A549 (cell line): ENCODE data around the gene PSMD7. TPM values are rescaled to one million over a fixed set of nuclear protein-coding genes. Genes with fewer than 3 reads are reported as not detected.

Source experiments
- ATAC-seq, 2 experiments: fragments of 200-7000 bp in 1 of 2; fragments of >200 bp in 1 of 2; cut with Nextera tagmentation in 1 of 2; cut with Tn5 transposase in 1 of 2; 3 replicates each; pipeline versions ENCODE4 v1.8.0 to v1.9.1; 2018 to 2020; ENCODE audit warnings: mild to moderate bottlenecking in 1 of 2, moderate library complexity in 1 of 2
- CTCF ChIA-PET: fragments of 300-600 bp; sonication (Branson Sonifier 250); formaldehyde crosslinking; extraction: SDS; loops from one replicate; lab custom pipeline; 2021; ENCODE audit warnings: antibody characterized with exemption, inconsistent platforms; lab: Yijun Ruan, JAX
- POLR2A ChIA-PET: fragments of 350-600 bp; formaldehyde crosslinking; extraction: SDS; loops from one replicate; lab custom pipeline; 2021; ENCODE audit warnings: antibody characterized with exemption, inconsistent platforms; lab: Yijun Ruan, JAX
- DNase-seq, 2 experiments: peaks; one replicate each; pipeline versions ENCODE4 v3.0.0 to v3.0.0-alpha.2; 2011 to 2016; ENCODE audit warnings: low read depth in 1 of 2, low spot score in 1 of 2
- FAIRE-seq: peaks from 2 replicates; lab custom pipeline; 2011; peaks lifted over from hg19 to GRCh38; lab: Jason Lieb, UNC
- H3K27ac ChIP-seq, 2 experiments: fragments of >200 bp; sonication (Bioruptor Twin); formaldehyde crosslinking; 3 replicates each; pipeline ENCODE4 v1.5.1; 2016 to 2017
- H3K4me1 ChIP-seq: fragments of >200 bp; sonication (Bioruptor Twin); formaldehyde crosslinking; 3 replicates; pipeline ENCODE4 v1.6.1; 2016
- H3K4me2 ChIP-seq: fragments of >200 bp; sonication (Bioruptor Twin); formaldehyde crosslinking; 3 replicates; pipeline ENCODE4 v1.6.1; 2016
- H3K4me3 ChIP-seq: fragments of >200 bp; sonication (Bioruptor Twin); formaldehyde crosslinking; 3 replicates; pipeline ENCODE4 v1.5.1; 2016
- H3K9me3 ChIP-seq: fragments of >200 bp; sonication (Bioruptor Twin); formaldehyde crosslinking; 3 replicates; pipeline ENCODE4 v1.6.1; 2016
- E2F6 ChIP-seq: IDR thresholded peaks from 2 replicates; pipeline ENCODE4 v1.6.1; 2012; ENCODE audit warnings: low read depth, borderline replicate concordance
- ELK1 ChIP-seq: fragments of 150-350 bp; IDR thresholded peaks from 2 replicates; pipeline ENCODE4 v1.6.1; 2014; ENCODE audit warnings: low read depth, mild to moderate bottlenecking, low read length
- FOSL2 ChIP-seq, 2 experiments: fragments of 450-650 bp in 1 of 2; fragments of >200 bp in 1 of 2; sonication (Bioruptor Twin) in 1 of 2; formaldehyde crosslinking; IDR thresholded peaks; 2 replicates each; pipeline versions ENCODE4 v1.5.0 to v1.6.1; 2016 to 2020; ENCODE audit warnings: mild to moderate bottlenecking in 1 of 2, moderate library complexity in 1 of 2
- KDM5A ChIP-seq: fragments of 200-600 bp; sonication (generic); IDR thresholded peaks from 2 replicates; pipeline ENCODE4 v1.6.1; 2016; ENCODE audit warnings: antibody characterized with exemption, mild to moderate bottlenecking
- MAZ ChIP-seq: fragments of 150-350 bp; IDR thresholded peaks from 2 replicates; pipeline ENCODE4 v1.6.1; 2014; ENCODE audit warnings: antibody characterized with exemption, low read depth, low read length, borderline replicate concordance
- NPAS2 ChIP-seq: fragments of 250-450 bp; sonication (Bioruptor Pico); IDR thresholded peaks from 2 replicates; pipeline ENCODE4 v1.8.0; 2022; ENCODE audit warnings: mild to moderate bottlenecking, moderate library complexity, borderline replicate concordance
- PBX3 ChIP-seq: IDR thresholded peaks from 2 replicates; pipeline ENCODE4 v1.6.1; 2012
- PHF8 ChIP-seq: fragments of 200-600 bp; sonication (generic); IDR thresholded peaks from 2 replicates; pipeline ENCODE4 v1.6.1; 2016; ENCODE audit warnings: low read depth, mild to moderate bottlenecking, antibody characterized with exemption, moderate library complexity, borderline replicate concordance
- POLR2A ChIP-seq: IDR thresholded peaks from 2 replicates; pipeline ENCODE4 v1.6.1; 2012; ENCODE audit warnings: mild to moderate bottlenecking, low read length
- REST ChIP-seq: fragments of 200-600 bp; sonication (generic); IDR thresholded peaks from 2 replicates; pipeline ENCODE4 v1.6.1; 2016; ENCODE audit warnings: antibody characterized with exemption, mild to moderate bottlenecking, moderate library complexity
- ZC3H11A ChIP-seq: fragments of 450-650 bp; IDR thresholded peaks from 2 replicates; pipeline ENCODE4 v1.6.1; 2014; ENCODE audit warnings: antibody characterized with exemption, mild to moderate bottlenecking
- ZFP36 ChIP-seq: fragments of 450-650 bp; IDR thresholded peaks from 2 replicates; pipeline ENCODE4 v1.6.1; 2014; ENCODE audit warnings: borderline replicate concordance; ENCODE audit not compliant: partially characterized antibody
- ZNF302 ChIP-seq: fragments of 250-450 bp; sonication (Bioruptor Pico); IDR thresholded peaks from 2 replicates; pipeline ENCODE4 v1.9.0; 2021; ENCODE audit warnings: inconsistent platforms, mild to moderate bottlenecking, moderate library complexity
- WGBS: methylation state at CpG from one replicate; pipeline ENCODE4 v1.1.6; 2017; ENCODE audit errors: missing lambda C conversion rate; 5-methylcytosine and 5-hydroxymethylcytosine counted together
- polyA plus RNA-seq, 4 experiments: library from polyadenylated mRNA; depleted of rRNA in 3 of 4; stranded (reverse); fragments of >200 nt; fragmentation: RNase III in 1 of 4; extraction: RNeasy Plus Mini Kit Qiagen cat#74134 plus additional on column Dnase treatment in 1 of 4; gene quantifications; 2 replicates in 3 of 4; 3 replicates in 1 of 4; pipeline ENCODE4 v1.2.3, GENCODE V29; 2011 to 2017

Gene PSMD7
- polyA plus RNA-seq, 2 of the 4 experiments (the other 2 are of a cell fraction) = 211 to 219 TPM

GRCh38 chr16:74296104-74296431 lies 546 bp upstream of the PSMD7 start:
- peak; percentile 11 to 22; a peak in 4 of 6 replicates for ATAC-seq
- H3K9me3 ChIP-seq = peaks cover 9% of the 10 kb centered on the region
- peak overlapping the region; percentile 97 to 99 for H3K27ac ChIP-seq
- peak overlapping the region; percentile 91 for H3K4me2 ChIP-seq
- peaks cover 28% of the 10 kb centered on the region; the same call in 2 of the 3 replicates for H3K4me1 ChIP-seq
- no peak for TF ChIP-seq REST
- TF ChIP-seq POLR2A = no peak
- no peak for TF ChIP-seq E2F6
- peak; percentile 19; the same call in 1 of the 2 replicates for TF ChIP-seq PHF8
- TF ChIP-seq NPAS2 (CRISPR knock-in tag) = no peak
- no peak for TF ChIP-seq ZC3H11A
- TF ChIP-seq FOSL2 (IDR thresholded peaks at IDR 0.05) = no peak
- TF ChIP-seq FOSL2 (CRISPR knock-in tag; IDR thresholded peaks at IDR 0.05) = no peak
- TF ChIP-seq KDM5A = 0 out of 2 replicates have a peak, but pooled peaks have one; percentile 6
- no peak for TF ChIP-seq ZFP36
- ChIA-PET CTCF (interaction anchor here (7.6 kb wide), 1 partner anchor 13 kb away, joined by 55 read pairs; no protein-coding TSS in a partner anchor), POLR2A (interaction anchor here (0.9 kb wide), 1 partner anchor 80 kb away, joined by 3 read pairs; no protein-coding TSS in a partner anchor)
- DNase-seq = no peak
- H3K4me3 ChIP-seq = peak overlapping the region; percentile 97
- WGBS = 2% methylated on average over 9 of the region's 9 CpGs
- FAIRE-seq = no peak

GRCh38 chr16:74297145-74297665 lies 591 bp downstream of the PSMD7 start:
- FAIRE-seq = no peak
- 0% methylated on average over 27 of the region's 27 CpGs for WGBS
- ATAC-seq = peak; percentile 44 to 74; a peak in 4 of 6 replicates

More at GRCh38 chr16:74297145-74297665, 591 bp downstream of the PSMD7 start:
- no peaks in the 10 kb centered on the region; the same call in 2 of the 3 replicates for H3K9me3 ChIP-seq
- POLR2A ChIA-PET = interaction anchor here (1.8 kb wide), 1 partner anchor 9 kb away, joined by 9 read pairs; no protein-coding TSS in a partner anchor
- peak overlapping the region; percentile 93 for H3K4me2 ChIP-seq
- CTCF ChIA-PET = interaction anchor here (0.6 to 7.6 kb wide), 3 partner anchors 11 to 22 kb away, joined by 3 to 55 read pairs (median 5); no protein-coding TSS in a partner anchor
- peaks cover 28% of the 10 kb centered on the region; the same call in 2 of the 3 replicates for H3K4me1 ChIP-seq
- peak in 1 of 2 experiments; percentile 61 for DNase-seq
- H3K27ac ChIP-seq = peak overlapping the region; percentile 97 to 99
- TF ChIP-seq ELK1 (no peak), PBX3 (no peak), MAZ (no peak), KDM5A (0 out of 2 replicates have a peak, but pooled peaks have one; percentile 8), ZNF302 (no peak)
- peak overlapping the region; percentile 97 for H3K4me3 ChIP-seq
